Measurements from ENCODE around the gene CD33.

DNA sequence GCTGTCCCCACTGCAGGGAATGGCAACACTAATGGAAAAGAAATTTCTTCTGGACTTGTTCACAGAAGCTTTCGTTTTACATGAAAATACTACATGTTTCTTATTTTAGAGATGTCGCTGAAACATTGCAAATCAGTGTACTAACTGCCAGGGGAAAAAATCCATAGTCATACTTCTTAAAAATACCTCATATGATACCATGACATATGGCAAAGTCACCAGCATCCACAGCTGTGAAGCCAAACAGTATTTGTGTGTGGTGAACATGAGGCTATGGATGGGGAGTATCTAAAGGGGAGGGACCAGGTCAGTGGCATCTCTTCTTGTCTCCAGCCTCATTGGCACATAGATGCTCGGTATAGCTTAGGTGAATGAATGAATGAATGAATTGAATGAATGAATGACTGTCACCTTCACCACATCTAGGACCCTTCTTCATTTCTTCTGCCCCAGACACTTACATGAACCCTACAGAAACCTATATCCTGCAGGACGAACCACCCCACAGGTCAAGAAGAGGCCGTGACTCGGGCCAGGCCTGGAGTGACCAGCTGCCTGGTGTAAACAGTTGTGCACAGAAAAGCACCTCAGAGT lies 14.6 kb upstream of the CD33 start:
- TF ChIP-seq, protein P1, sequence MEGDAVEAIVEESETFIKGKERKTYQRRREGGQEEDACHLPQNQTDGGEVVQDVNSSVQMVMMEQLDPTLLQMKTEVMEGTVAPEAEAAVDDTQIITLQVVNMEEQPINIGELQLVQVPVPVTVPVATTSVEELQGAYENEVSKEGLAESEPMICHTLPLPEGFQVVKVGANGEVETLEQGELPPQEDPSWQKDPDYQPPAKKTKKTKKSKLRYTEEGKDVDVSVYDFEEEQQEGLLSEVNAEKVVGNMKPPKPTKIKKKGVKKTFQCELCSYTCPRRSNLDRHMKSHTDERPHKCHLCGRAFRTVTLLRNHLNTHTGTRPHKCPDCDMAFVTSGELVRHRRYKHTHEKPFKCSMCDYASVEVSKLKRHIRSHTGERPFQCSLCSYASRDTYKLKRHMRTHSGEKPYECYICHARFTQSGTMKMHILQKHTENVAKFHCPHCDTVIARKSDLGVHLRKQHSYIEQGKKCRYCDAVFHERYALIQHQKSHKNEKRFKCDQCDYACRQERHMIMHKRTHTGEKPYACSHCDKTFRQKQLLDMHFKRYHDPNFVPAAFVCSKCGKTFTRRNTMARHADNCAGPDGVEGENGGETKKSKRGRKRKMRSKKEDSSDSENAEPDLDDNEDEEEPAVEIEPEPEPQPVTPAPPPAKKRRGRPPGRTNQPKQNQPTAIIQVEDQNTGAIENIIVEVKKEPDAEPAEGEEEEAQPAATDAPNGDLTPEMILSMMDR (conservative IDR thresholded peaks at IDR 0.05): no peak
- TF ChIP-seq ZFX (IDR thresholded peaks at IDR 0.05): no peak

Measured in C4-2B (cell line).